OCI-LY3 (cell line): ENCODE data around the gene GPBP1.

Source experiments
- EZH2phosphoT487 ChIP-seq: fragments of 200-600 bp; shearing (Covaris generic); IDR thresholded peaks from 2 replicates; pipeline ENCODE4 v1.6.1; 2018; ENCODE audit warnings: antibody characterized with exemption, mixed run types, low read depth
- TF ChIP-seq, protein P1 (sequence below): fragments of 200-600, 300-600 bp; sonication (generic); IDR thresholded peaks from 2 replicates; pipeline ENCODE4 v1.5.1; 2014; ENCODE audit warnings: antibody characterized with exemption, low read length, low read depth

- no peak for TF ChIP-seq EZH2phosphoT487
- TF ChIP-seq, protein P1, sequence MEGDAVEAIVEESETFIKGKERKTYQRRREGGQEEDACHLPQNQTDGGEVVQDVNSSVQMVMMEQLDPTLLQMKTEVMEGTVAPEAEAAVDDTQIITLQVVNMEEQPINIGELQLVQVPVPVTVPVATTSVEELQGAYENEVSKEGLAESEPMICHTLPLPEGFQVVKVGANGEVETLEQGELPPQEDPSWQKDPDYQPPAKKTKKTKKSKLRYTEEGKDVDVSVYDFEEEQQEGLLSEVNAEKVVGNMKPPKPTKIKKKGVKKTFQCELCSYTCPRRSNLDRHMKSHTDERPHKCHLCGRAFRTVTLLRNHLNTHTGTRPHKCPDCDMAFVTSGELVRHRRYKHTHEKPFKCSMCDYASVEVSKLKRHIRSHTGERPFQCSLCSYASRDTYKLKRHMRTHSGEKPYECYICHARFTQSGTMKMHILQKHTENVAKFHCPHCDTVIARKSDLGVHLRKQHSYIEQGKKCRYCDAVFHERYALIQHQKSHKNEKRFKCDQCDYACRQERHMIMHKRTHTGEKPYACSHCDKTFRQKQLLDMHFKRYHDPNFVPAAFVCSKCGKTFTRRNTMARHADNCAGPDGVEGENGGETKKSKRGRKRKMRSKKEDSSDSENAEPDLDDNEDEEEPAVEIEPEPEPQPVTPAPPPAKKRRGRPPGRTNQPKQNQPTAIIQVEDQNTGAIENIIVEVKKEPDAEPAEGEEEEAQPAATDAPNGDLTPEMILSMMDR: no peak
Measured at GRCh38 chr5:57157666-57158065, 16.2 kb upstream of the GPBP1 start.
